SK-N-SH treated with all-trans-retinoic acid at 6 μM for 48 hours (cell line): ENCODE results near the gene SRRM2.

Source experiments
- ARNTL ChIP-seq: fragments of 450-650 bp; formaldehyde crosslinking; IDR thresholded peaks from 2 replicates; pipeline ENCODE4 v1.5.0; 2020; ENCODE audit warnings: low read depth, mild to moderate bottlenecking, moderate library complexity, borderline replicate concordance
- GLIS3 ChIP-seq: fragments of 250-450 bp; sonication (Bioruptor Pico); IDR thresholded peaks from 2 replicates; pipeline ENCODE4 v1.5.0; 2020; ENCODE audit warnings: mild to moderate bottlenecking, moderate library complexity
- PATZ1 ChIP-seq: fragments of 250-450 bp; sonication (Bioruptor Pico); IDR thresholded peaks from 2 replicates; pipeline ENCODE4 v1.8.0; 2020; ENCODE audit warnings: mild to moderate bottlenecking, moderate library complexity, borderline replicate concordance
- POU6F1 ChIP-seq: fragments of 250-450 bp; sonication (Bioruptor Pico); IDR thresholded peaks from 2 replicates; pipeline ENCODE4 v1.8.0; 2021; ENCODE audit warnings: low read depth, mild to moderate bottlenecking, moderate library complexity, borderline replicate concordance
- PPARA ChIP-seq: fragments of 250-450 bp; sonication (Bioruptor Pico); IDR thresholded peaks from 2 replicates; pipeline ENCODE4 v1.5.0; 2020; ENCODE audit warnings: mild to moderate bottlenecking, borderline replicate concordance
- RARB ChIP-seq: fragments of 250-450 bp; sonication (Bioruptor Pico); IDR thresholded peaks from 2 replicates; pipeline ENCODE4 v1.8.0; 2021; ENCODE audit warnings: mild to moderate bottlenecking, moderate library complexity
- TCF4 ChIP-seq: fragments of 250-450 bp; sonication (Bioruptor Pico); IDR thresholded peaks from 2 replicates; pipeline ENCODE4 v1.8.0; 2021; ENCODE audit warnings: mild to moderate bottlenecking, moderate library complexity, borderline replicate concordance
- ZC3H10 ChIP-seq: fragments of 250-450 bp; sonication (Bioruptor Pico); IDR thresholded peaks from 2 replicates; pipeline ENCODE4 v1.5.1; 2021; ENCODE audit warnings: mild to moderate bottlenecking, moderate library complexity
- ZFP30 ChIP-seq: fragments of 450-650 bp; formaldehyde crosslinking; IDR thresholded peaks from 2 replicates; pipeline ENCODE4 v1.5.0; 2022; ENCODE audit warnings: mild to moderate bottlenecking, moderate library complexity
- ZNF70 ChIP-seq: fragments of 450-650 bp; formaldehyde crosslinking; IDR thresholded peaks from 2 replicates; pipeline ENCODE4 v1.5.0; 2020; ENCODE audit warnings: mild to moderate bottlenecking, moderate library complexity
- TF ChIP-seq, protein P1 (sequence below): fragments of 250-450 bp; sonication (Bioruptor Pico); IDR thresholded peaks from 2 replicates; pipeline ENCODE4 v1.5.1; 2020; ENCODE audit warnings: low read depth, mild to moderate bottlenecking, moderate library complexity

- TF ChIP-seq TCF4 (CRISPR knock-in tag) (no peak), POU6F1 (CRISPR knock-in tag) (no peak), PATZ1 (CRISPR knock-in tag) (no peak), ZFP30 (CRISPR knock-in tag) (no peak), ZNF70 (CRISPR knock-in tag) (no peak), ARNTL (CRISPR knock-in tag) (no peak), PPARA (CRISPR knock-in tag) (no peak), ZC3H10 (CRISPR knock-in tag) (no peak), RARB (CRISPR knock-in tag) (no peak), GLIS3 (CRISPR knock-in tag) (no peak)
- TF ChIP-seq, protein P1, sequence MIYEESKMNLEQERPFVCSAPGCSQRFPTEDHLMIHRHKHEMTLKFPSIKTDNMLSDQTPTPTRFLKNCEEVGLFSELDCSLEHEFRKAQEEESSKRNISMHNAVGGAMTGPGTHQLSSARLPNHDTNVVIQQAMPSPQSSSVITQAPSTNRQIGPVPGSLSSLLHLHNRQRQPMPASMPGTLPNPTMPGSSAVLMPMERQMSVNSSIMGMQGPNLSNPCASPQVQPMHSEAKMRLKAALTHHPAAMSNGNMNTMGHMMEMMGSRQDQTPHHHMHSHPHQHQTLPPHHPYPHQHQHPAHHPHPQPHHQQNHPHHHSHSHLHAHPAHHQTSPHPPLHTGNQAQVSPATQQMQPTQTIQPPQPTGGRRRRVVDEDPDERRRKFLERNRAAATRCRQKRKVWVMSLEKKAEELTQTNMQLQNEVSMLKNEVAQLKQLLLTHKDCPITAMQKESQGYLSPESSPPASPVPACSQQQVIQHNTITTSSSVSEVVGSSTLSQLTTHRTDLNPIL = no peak
Observed at GRCh38 chr16:2775765-2776499, 23.5 kb downstream of the SRRM2 start.
